Islet of Langerhans (tissue), 1 donor: Measurements from ENCODE around the gene COL13A1.

Experiments used
- FAIRE-seq: peaks from one replicate; lab custom pipeline; 2011; peaks lifted over from hg19 to GRCh38; lab: Jason Lieb, UNC

Gene COL13A1

DNA sequence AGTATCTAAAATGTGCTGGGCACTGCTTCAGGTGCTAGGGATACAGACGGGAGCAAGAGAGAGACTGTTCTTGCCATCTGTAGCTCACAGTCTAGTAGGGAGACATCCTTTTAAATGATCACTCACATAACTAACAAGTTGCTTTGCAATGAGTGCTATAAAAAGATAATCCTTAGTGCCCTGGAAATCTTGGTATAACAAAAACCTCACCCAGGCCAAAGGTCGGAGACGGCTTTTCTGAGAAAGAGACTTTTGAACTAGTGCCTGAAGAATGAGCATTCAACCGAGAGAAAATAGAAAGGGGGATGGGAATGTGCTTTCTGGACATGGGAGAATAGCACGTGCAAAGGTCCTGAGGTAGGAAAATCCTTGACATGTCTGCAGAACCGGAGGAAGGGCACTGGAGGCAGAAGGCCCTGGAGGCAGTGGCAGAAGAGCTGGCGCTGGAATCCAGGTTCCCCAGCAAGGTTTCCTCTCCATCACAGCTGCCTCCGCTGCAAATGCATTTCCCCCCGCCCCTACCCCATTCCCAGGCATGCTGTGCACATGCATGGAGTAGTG, 89.4 kb downstream of the COL13A1 start:
- FAIRE-seq = no peak

DNA sequence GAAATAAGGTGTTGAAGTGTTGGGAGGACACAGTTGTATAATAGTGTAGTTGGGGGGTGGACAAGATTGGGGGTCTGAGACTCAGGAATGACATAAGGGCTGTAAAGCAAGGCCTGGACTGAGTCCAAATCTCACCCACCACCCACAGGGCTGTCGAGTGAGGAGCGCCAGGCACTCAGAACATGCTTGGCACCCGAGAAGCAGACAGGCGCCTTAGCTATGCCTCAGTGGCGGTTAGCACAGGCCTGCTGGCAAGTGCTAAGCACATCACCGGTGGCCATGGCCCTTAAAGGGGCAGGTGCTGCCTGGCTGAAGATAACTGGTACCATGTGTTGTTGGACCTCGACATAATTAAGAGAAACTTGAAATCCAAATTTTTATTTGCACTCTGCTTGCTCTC, 90.7 kb downstream of the COL13A1 start:
- no peak for FAIRE-seq

DNA sequence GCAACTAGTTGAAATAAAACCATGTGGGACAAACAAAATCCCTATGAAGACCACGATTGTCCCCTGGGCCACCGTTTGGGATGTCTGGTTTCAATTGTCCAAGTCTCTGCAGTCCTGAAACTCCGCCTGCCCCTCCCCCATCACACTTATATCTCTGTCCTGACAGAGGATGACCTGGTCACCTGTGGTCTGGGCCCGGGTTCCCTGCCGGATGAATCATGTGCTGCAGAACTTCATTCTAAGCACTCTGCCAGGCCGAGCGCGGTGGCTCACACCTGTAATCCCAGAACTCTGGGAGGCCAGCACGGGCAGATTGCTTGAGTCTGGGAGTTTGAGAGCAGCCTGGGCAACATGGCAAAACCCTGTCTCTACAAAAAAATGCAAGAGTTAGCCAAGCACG, 91.1 kb downstream of the COL13A1 start:
- FAIRE-seq = no peak

DNA sequence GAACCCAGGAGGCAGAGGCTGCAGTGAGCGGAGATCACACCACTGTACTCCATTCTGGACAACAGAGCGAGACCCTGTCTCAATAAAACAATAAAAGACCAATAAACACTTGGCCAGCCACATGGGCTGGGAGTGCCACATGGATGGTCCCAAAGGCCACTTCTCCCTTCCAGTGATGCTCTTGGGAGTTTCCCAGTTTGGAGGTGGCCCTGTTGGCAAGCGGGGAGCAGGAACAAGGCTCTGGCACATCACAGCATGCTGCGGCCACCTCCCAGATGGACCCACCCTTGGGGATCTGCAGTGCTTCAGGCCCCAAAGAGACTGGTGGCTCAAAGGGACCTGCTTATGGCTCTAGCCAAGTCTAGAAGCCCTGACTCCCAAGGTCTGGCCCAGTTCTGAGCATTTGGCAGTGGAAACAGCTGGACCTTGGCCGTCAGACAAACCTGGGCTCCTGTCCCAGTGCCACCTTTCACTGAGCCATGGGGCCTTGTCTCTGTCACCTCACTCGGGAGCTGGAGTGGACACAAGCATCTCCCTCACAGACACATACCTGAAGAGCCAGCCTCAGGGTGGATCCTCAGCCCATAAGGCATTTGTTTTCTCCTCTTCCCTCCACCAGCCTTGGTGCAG, 91.7 kb downstream of the COL13A1 start:
- no peak for FAIRE-seq

DNA sequence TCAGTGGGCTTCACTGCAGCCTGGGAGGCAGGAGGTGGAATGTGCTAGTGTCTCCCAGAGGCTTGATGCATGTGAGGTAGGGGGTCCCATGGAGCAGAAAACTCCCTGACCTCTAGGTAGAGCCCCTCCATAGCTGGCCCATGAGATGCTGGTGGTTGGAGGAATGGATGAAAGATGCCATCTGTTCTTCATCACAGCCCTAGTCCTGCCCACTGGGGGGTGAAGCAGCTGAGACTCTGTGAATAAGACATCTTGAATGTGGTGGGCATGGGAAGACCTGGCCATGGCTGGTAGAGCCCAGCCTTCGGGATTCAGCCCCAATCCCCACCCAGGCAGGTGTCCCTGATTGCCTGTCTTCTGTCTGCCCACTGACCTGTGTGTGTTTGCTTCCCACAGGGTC, 92.5 kb downstream of the COL13A1 start:
- FAIRE-seq = no peak

DNA sequence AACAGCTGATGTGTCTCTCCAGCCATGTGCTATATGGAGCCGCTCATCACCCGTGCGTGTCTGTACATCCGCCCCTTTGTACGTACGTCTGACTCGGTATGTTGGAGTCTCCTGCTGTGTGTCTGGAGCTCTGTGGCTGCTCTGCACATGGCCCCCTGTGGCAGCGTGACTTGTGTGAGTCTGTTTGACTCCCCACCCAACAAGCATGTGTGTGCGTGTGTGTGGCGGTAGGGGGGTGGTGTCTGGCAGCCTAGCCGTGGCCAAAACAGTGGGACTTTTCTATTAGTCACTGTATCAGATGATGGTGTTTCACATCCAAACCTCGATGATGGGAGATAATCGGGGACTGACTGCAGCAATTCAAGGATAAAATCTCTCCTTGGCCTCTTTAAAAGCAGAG, 94.1 kb downstream of the COL13A1 start:
- no peak for FAIRE-seq

DNA sequence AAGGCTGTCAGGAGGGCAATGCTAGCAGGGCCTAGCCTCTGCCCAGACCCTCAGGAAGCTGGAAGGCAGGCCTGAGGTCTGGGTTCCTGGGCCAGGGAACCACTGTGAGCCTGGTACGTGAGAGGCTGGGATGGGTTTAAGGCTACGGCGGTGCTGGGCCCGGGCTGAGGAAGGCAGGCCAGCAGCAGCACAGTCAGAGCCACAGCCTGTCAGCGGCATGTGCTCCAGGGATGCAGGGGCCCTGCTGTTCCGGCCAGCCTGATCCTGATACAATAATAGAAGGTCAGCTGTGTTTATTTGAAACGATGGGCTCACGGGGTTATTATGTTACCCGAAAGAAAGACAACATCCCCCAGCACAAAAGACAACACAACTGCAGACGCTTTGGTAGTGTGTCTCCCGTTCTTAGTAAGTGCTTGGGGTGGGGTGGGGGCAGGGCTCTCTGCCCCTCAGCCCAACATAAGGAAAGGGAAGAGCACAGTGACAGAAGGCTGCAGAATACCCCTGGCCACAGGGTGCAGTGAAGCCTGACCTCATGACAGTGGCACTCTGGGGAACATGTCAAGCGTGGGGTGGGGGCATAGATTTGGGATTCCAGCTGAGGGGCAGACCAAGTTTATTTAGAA, 95.0 kb downstream of the COL13A1 start:
- no peak for FAIRE-seq

DNA sequence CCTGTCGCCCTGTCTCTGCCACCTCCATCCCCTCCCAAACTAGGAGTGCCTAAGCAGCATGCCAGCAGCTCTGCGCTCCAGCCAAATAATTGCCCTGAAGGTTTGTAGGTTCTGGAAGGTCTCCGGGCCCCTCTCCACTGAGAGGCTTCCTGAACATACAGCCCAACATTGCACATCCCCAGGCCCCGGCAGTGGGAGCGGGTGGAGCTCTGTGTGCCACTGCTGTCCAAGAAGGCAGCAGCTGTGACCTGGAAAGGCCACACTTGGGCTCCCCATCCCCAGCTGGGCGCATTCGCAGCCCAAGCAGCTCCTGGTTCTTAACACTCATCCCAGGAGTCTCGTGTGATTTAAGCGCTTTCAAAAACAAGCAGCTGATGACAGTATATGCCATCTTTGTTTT, 95.7 kb downstream of the COL13A1 start:
- FAIRE-seq = no peak

DNA sequence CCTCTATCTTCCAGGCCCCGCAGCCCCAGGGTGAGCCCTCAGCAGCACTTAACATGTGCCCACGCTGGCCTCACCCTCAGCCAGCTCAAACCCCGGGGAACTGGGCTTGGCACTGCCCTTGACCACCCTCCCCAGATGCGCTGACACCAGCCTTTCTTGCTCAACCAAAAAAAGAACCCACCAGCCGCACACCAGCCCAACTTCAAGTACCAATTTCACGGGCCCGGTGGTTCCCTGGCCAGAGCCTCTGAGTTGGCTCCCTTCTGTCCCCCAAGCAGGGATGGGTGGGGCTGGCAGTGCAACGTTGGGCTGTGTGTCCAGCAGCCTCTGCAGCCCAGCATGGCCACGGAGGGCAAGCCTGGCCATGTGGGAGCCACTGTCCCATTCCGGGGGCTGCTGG, 96.3 kb downstream of the COL13A1 start:
- FAIRE-seq = no peak

DNA sequence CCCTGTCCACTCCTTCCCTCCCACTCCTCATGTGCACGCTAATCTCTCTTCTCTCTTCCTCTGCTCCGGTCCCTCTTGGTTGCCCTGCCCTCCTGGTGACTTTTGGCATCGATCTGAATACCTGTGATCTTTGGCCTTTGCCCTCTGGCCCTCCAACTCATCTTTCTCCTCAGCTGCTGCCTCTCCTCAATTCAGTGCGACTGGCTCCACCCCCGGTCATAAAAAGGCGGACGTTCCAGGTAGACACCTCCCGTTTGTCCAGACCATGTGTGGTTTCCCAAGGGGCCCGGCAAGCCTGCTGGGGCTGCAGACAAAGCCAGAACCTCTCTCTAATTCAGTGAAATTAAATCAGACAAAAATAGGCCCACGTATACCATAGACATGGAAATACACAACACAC, 96.8 kb downstream of the COL13A1 start:
- FAIRE-seq = no peak

DNA sequence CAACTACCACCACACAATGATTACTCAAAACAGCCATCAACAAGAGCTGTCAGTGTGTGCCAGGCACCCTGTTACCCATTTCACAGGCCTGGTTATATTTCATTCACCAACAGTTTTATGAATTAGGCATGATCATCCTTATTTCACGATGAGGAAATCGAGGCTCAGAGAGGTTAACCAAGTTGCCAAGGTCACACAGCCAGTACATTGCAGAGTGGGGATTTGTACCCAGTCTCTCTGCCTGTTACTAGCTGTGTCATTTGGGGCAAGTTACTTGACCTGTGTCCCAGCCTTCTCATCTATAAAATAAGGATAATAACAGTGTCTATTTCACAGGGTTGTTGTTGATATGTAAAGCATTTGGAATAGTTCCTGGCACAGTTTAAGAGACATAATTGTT, 97.2 kb downstream of the COL13A1 start:
- no peak for FAIRE-seq

DNA sequence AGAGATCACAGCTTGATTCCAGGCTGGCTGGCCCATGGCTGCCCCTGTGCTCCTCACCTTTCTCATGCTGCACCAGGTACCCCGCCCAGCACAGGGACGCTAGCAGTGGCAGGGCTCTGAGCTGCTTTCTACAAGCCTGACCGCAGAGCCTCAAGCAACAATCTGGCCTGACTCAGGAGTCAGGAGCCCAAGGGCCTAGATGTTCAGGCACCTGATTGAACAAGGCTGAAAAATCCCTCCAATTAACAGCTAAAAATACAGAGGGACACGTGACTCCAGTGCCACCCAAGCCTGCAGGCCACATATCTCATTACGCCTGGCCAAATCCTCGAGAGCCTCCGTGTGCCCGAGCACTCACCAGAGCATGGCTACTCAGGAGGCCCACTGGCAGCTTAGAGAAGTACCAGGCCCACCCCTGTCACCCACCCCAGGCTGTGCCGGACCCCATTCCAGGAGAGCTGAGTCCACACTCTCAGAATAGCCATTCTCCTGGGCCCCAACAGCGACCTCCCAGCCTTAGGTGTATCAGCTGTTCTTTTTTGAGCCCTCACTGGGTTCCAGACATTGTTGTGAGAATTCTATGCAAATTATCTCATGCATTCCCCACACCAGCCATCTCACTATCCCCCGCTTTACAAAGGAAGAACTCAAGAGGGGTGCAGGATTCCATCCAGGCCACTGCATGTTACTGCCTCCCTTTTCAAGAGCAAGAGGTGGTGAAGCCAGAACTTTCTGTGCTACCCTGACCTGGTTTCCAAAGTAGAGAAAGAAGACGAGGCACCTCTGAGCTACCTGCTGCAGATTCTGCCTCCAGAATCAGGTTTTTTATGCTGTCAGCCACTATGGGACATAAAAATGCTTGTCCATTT, 98.3 kb downstream of the COL13A1 start:
- no peak for FAIRE-seq

DNA sequence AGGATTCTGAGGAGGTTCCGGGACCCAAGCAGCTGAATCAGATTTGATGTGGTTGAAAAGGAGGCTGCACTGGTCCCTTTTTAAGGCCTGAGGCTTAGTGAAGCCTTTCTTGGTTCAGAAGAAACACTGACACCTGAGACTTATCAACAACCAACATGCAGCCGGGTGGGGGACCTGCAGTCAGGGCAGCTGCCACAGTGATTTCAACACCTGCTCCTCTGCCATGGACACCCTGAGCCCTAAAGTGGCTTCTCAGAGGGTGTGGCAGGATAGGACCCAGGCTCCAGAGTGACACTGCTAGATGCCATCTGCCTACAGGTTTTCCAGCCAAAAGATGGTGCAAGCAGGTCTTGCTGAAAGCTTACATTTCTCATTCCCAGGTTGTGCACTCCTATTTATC, 99.3 kb downstream of the COL13A1 start:
- FAIRE-seq = no peak

DNA sequence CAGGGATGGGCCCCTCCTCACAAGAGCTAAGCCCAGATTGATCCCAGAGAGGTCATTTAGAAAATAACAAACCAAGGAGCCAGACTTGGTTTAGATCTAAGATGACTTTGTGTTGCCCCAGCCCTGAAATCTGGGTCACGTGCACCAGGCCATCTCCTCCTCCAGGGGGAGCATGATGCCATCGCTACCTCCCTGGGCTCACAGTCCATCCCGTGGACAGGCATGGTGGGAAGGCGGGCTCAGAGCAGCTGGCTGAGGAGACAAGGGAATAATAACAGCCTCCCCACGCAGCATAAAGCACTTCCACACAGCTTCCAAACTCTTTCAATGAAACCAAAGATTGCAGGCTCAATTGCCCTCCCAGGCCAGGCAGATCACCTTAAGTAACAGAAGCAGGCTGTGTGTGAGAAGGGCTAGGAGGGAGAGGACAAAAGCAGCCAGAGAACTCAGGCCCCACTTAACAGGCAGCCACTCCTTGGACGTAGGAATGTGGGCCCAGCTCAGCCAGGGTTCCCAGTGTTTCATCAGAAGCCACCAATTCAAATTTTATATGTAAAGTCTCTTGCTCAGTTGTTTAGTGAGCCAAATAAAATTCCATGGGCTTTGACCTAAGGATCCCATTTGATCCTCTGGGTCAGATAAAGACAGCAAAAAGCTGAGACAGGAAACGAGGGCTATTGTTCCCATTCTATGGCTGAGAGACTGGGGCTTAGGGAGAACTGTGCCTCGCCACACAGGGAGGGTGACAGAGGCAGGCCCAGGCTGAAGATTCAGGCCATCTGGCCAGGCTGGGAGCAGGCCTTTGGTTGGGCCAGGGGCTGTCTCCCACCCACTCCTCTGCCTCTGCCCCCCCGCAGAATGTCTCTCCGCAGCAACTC, 100.2 kb downstream of the COL13A1 start:
- FAIRE-seq = no peak

DNA sequence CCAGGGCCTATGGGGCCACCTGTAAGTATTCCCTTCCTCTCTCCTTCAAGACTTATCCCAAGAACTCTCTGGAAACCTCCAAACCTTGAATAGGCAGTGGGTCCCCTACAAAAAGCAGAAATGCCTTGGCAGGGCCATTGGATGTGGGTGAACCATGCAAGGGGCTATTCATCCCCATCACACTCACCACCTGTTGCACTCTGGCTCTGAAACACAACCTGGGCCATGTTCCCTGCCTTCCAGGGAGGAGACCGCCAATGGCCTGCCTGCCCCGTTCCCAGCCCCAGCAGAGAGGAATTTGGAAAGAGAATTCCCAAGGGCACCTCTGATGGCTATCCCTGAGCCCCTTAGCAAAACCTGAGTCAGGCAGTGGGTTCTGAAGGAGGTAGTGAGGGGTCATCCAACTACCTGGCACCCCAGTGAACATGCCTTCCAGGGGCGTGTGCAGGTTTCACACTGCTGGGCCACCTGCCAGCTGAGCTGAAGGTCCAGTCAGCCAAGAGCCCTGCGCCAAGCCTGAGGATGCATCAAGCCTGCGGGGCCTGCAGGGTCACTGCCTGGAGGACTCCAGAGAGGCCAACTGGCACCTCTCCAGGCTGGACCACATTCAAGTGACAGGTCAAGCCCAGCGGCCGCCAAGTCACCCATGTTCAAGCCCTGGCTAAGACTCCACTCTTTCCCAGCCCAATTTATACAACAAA, 101.3 kb downstream of the COL13A1 start:
- FAIRE-seq = no peak

DNA sequence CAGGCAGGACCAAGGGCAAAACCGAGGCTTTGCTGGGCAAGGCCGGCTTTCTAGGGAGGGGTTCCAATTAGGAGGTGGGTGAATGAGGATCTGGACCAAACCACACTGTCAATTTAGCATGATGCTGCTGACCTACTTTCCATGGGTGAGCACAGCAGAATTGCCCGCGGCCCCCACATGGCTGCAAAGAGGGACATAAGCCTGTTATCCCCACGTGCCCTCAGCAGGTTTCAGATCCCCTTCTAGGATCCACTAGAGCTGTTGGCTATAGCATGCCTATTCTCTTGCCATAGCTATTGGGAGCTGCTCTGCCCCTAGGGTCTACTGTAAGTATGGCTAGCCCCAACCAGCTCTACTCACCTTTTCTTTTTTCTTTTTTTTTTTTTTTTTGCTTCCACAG, 102.8 kb downstream of the COL13A1 start:
- no peak for FAIRE-seq

DNA sequence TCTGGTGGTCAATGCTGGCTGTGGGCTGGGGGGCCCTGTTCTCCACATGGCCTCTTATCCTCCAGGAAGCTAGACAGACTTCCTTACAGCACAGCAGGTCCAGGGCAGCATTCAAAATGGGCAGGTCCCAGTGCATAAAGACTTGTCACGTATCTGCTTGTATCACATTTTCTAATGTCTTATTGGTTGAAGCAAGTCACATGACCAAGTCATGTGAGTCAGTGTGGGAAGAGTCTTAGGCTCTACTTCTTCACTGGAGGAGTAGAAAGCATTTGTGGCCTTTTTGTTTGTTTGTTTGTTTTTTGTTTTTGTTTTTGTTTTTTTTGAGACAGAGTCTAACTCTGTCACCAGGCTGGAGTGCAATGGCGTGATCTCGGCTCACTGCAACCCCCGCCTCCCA, 104.7 kb downstream of the COL13A1 start:
- no peak for FAIRE-seq

DNA sequence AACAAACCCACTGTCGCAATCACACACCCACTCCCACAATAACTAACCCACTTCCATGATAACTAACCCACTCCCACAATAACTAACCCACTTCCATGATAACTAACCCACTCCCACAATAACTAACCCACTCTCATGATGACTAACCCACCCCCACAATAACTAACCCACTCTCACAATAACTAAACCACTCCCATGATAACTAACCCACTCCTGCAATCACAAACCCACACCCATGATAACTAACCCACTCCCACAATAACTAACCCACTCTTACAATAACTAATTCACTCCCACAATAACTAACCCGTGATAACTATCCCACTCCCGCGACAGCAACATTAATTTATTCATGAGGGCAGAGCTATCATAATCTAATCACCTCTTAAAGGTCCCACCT, 105.8 kb downstream of the COL13A1 start:
- no peak for FAIRE-seq

DNA sequence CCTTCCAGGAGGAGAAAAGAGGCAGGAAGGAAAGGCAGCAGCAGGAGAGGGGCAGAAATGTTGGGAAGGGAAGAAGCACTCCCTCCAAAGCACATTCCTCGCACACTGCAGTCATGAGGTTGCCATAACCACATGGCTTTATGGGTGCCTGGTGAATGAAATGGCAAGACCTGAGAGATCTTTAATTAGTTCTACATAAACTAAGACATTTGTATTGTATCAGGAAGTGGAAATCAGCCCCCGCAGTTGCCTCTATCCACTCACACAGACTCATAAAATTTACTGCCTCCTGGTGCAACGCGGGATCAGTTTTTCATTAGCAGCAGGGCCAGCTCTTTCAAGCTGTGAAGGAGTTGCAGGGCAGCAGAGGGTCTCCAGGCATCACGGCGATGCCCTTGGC, 106.4 kb downstream of the COL13A1 start:
- FAIRE-seq = no peak

DNA sequence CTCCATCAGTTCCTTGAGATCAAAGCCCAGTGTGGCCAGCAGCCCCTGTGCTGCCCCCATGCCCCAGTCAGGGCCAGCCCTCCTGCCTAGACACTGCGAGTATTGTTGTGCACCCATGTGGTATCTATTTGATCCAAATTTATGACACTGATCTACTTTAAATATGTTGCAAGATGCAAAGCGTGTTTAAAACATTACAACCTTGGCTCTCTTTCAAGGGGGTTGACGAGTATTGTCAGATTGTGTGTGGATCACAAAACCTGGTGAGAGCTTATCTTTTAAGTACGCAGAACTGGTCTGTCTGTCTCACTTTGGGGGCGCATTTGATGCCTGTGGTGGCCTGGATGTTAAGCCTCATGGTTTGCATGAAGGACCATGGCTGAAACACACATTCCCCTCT, 108.9 kb downstream of the COL13A1 start:
- FAIRE-seq = no peak
